H1 (cell line): Measurements from ENCODE around the gene TBC1D9B. TPM values are rescaled to one million over a fixed set of nuclear protein-coding genes. Genes with fewer than 3 reads are reported as not detected.

Source experiments
- CTCF ChIA-PET: fragments of 300-600 bp; sonication (Branson Sonifier 250); formaldehyde crosslinking; loops from one replicate; lab custom pipeline; 2021; ENCODE audit not compliant: partially characterized antibody; lab: Charles Lee
- POLR2A ChIA-PET: fragments of 300-600 bp; sonication (Branson Sonifier 250); formaldehyde crosslinking; loops from one replicate; lab custom pipeline; 2021; ENCODE audit warnings: inconsistent platforms; ENCODE audit not compliant: partially characterized antibody; lab: Charles Lee
- DNase-seq, 2 experiments: peaks; one replicate each; pipeline versions ENCODE4 v3.0.0 to v3.0.0-alpha.2; 2010 to 2022; ENCODE audit warnings: low spot score in 2 of 2, low read depth in 1 of 2, mixed read lengths in 1 of 2
- FAIRE-seq: peaks from 2 replicates; lab custom pipeline; 2011; peaks lifted over from hg19 to GRCh38; lab: Jason Lieb, UNC
- H2AFZ ChIP-seq: 2 replicates; pipeline ENCODE4 v1.8.1; 2012; ENCODE audit warnings: low read length, inconsistent platforms
- H2AK5ac ChIP-seq: 2 replicates; pipeline ENCODE4 v1.6.1; 2013; ENCODE audit warnings: low read depth, low read length
- H2BK120ac ChIP-seq: replicated peaks from 2 replicates; pipeline ENCODE3; 2013; ENCODE audit warnings: low read depth, low read length, inconsistent platforms
- H2BK12ac ChIP-seq: 2 replicates; pipeline ENCODE4 v1.6.1; 2013; ENCODE audit warnings: low read depth, low read length
- H2BK15ac ChIP-seq: 2 replicates; pipeline ENCODE4 v1.6.1; 2013; ENCODE audit warnings: low read length
- H2BK20ac ChIP-seq: 2 replicates; pipeline ENCODE4 v1.6.1; 2013; ENCODE audit warnings: low read length
- H2BK5ac ChIP-seq: 2 replicates; pipeline ENCODE4 v1.6.1; 2013; ENCODE audit warnings: low read depth, low read length
- H3K14ac ChIP-seq: 2 replicates; pipeline ENCODE4 v1.6.1; 2013; ENCODE audit warnings: inconsistent platforms; ENCODE audit not compliant: insufficient read length
- H3K18ac ChIP-seq: 2 replicates; pipeline ENCODE4 v1.6.1; 2013; ENCODE audit warnings: low read length; ENCODE audit errors: extremely low read depth
- H3K23ac ChIP-seq: 2 replicates; pipeline ENCODE4 v1.6.1; 2013; ENCODE audit warnings: inconsistent platforms; ENCODE audit not compliant: insufficient read length
- H3K23me2 ChIP-seq: 2 replicates; pipeline ENCODE4 v1.6.1; 2013; ENCODE audit warnings: low read depth, low read length
- H3K27ac ChIP-seq: 2 replicates; pipeline ENCODE4 v1.6.1; 2011; ENCODE audit warnings: low read depth, low read length, inconsistent platforms
- H3K27me3 ChIP-seq, 4 experiments: replicated peaks in 1 of 4; 1 replicate in 1 of 4; 2 replicates in 3 of 4; pipeline versions ENCODE4 v1.6.1 to v1.8.1; 2011 to 2013; ENCODE audit warnings: low read length in 3 of 4, mild to moderate bottlenecking in 3 of 4, inconsistent platforms in 2 of 4, mixed read lengths in 2 of 4, moderate library complexity in 1 of 4; ENCODE audit not compliant: control insufficient read depth in 3 of 4, insufficient read depth in 3 of 4; ENCODE audit errors: extremely low read depth in 1 of 4
- H3K36me3 ChIP-seq, 4 experiments: 2 replicates each; pipeline versions ENCODE4 v1.6.1 to v1.8.1; 2011 to 2013; ENCODE audit warnings: mild to moderate bottlenecking in 4 of 4, low read length in 3 of 4, moderate library complexity in 2 of 4, control low read depth in 1 of 4, inconsistent platforms in 1 of 4; ENCODE audit not compliant: insufficient read depth in 4 of 4, control insufficient read depth in 2 of 4
- H3K4ac ChIP-seq: replicated peaks from 2 replicates; pipeline ENCODE3; 2013; ENCODE audit warnings: low read length, low read depth, mixed read lengths, inconsistent platforms; ENCODE audit not compliant: insufficient read length
- H3K4me1 ChIP-seq, 4 experiments: replicated peaks in 1 of 4; 1 replicate in 1 of 4; 2 replicates in 3 of 4; pipeline versions ENCODE4 v1.6.1 to v1.8.1; 2011 to 2013; ENCODE audit warnings: low read length in 3 of 4, inconsistent platforms in 2 of 4, mixed read lengths in 1 of 4; ENCODE audit not compliant: insufficient read depth in 4 of 4, control insufficient read depth in 3 of 4
- H3K4me2 ChIP-seq, 2 experiments: 2 replicates each; pipeline versions ENCODE4 v1.6.1 to v1.8.1; 2011 to 2013; ENCODE audit warnings: low read depth in 2 of 2, low read length in 2 of 2, control low read depth in 1 of 2, inconsistent platforms in 1 of 2, mild to moderate bottlenecking in 1 of 2; ENCODE audit not compliant: insufficient read depth in 1 of 2
- H3K4me3 ChIP-seq, 4 experiments: fragments of 200-600, 300-600 bp in 1 of 4; sonication (generic), shearing (Covaris generic), sonication (Bioruptor Twin) in 1 of 4; 2 replicates each; pipeline versions ENCODE4 v1.5.1 to v1.8.1; 2011 to 2016; ENCODE audit warnings: low read length in 4 of 4, low read depth in 3 of 4, control low read depth in 2 of 4, inconsistent platforms in 2 of 4, mild to moderate bottlenecking in 2 of 4, mixed read lengths in 1 of 4, moderate library complexity in 1 of 4; ENCODE audit not compliant: insufficient read depth in 2 of 4; ENCODE audit errors: extremely low read depth in 1 of 4
- H3K56ac ChIP-seq: replicated peaks from 2 replicates; pipeline ENCODE3; 2013; ENCODE audit warnings: low read depth, mild to moderate bottlenecking, mixed read lengths, low read length, inconsistent platforms; ENCODE audit not compliant: insufficient read length
- H3K79me1 ChIP-seq: 2 replicates; pipeline ENCODE4 v1.6.1; 2013; ENCODE audit warnings: low read depth, low read length, control low read depth
- H3K79me2 ChIP-seq, 2 experiments: 2 replicates each; pipeline versions ENCODE4 v1.6.1 to v1.8.1; 2012 to 2013; ENCODE audit warnings: low read length in 2 of 2, mild to moderate bottlenecking in 2 of 2, inconsistent platforms in 1 of 2; ENCODE audit not compliant: insufficient read depth in 2 of 2, control insufficient read depth in 1 of 2
- H3K9ac ChIP-seq, 4 experiments: replicated peaks in 1 of 4; 1 replicate in 1 of 4; 2 replicates in 3 of 4; pipeline versions ENCODE4 v1.6.1 to v1.8.1; 2011 to 2013; ENCODE audit warnings: low read depth in 3 of 4, low read length in 3 of 4, control low read depth in 2 of 4, mild to moderate bottlenecking in 2 of 4, moderate library complexity in 2 of 4, inconsistent platforms in 1 of 4; ENCODE audit errors: extremely low read depth in 1 of 4
- H3K9me3 ChIP-seq, 2 experiments: 2 replicates each; pipeline versions ENCODE4 v1.6.1 to v1.8.1; 2012 to 2013; ENCODE audit warnings: mild to moderate bottlenecking in 2 of 2, moderate library complexity in 2 of 2, control low read depth in 1 of 2, inconsistent platforms in 1 of 2, low read depth in 1 of 2, low read length in 1 of 2, mixed read lengths in 1 of 2; ENCODE audit not compliant: insufficient read depth in 2 of 2
- H4K20me1 ChIP-seq, 2 experiments: replicated peaks in 1 of 2; 2 replicates each; pipeline versions ENCODE3 to v1.8.1; 2011 to 2013; ENCODE audit warnings: inconsistent platforms in 2 of 2, low read length in 2 of 2, mild to moderate bottlenecking in 1 of 2; ENCODE audit not compliant: insufficient read depth in 2 of 2, control insufficient read depth in 1 of 2
- H4K5ac ChIP-seq: 2 replicates; pipeline ENCODE4 v1.6.1; 2013; ENCODE audit warnings: low read length, low read depth, mixed read lengths, inconsistent platforms; ENCODE audit not compliant: insufficient read length
- H4K8ac ChIP-seq: 2 replicates; pipeline ENCODE4 v1.8.0; 2013; ENCODE audit warnings: mild to moderate bottlenecking, moderate library complexity, low read length, inconsistent platforms; ENCODE audit not compliant: insufficient read depth; ENCODE audit errors: extremely low read depth
- H4K91ac ChIP-seq: replicated peaks from 2 replicates; pipeline ENCODE3; 2013; ENCODE audit warnings: low read length, mixed read lengths, inconsistent platforms; ENCODE audit not compliant: insufficient read length
- RFX5 ChIP-seq: IDR thresholded peaks from 2 replicates; pipeline ENCODE4 v1.6.1; 2011; ENCODE audit warnings: low read depth, low read length, improper control_type of control experiment, borderline replicate concordance
- WGBS, 2 experiments: shearing (Covaris generic) in 1 of 2; methylation state at CpG; one replicate each; pipeline versions ENCODE4 v1.1.6 to v1.1.7; 2013 to 2015; ENCODE audit warnings: low lambda C conversion rate in 2 of 2, mixed read lengths in 2 of 2, inconsistent platforms in 1 of 2, low coverage in 1 of 2, missing lambda C conversion rate in 1 of 2; ENCODE audit not compliant: insufficient replicate concordance in 2 of 2, insufficient coverage in 1 of 2, insufficient read length in 1 of 2; ENCODE audit errors: extremely low coverage in 1 of 2, missing lambda C conversion rate in 1 of 2; 5-methylcytosine and 5-hydroxymethylcytosine counted together
- polyA plus RNA-seq, 7 experiments: library from polyadenylated mRNA; depleted of rRNA in 3 of 7; stranded (reverse) in 5 of 7; unstranded in 2 of 7; fragments of >200 nt in 5 of 7; fragments of 200-250 nt in 2 of 7; gene quantifications; 1 replicate in 5 of 7; 2 replicates in 1 of 7; 4 replicates in 1 of 7; pipeline versions ENCODE4 v1.2.1 to v1.2.3, GENCODE V29; 2011 to 2013; ENCODE audit warnings: missing spikeins in 2 of 7, mixed read lengths in 2 of 7
- total RNA-seq: library from RNA; stranded (reverse); fragmentation: NEBNext Ultra II Directional; extraction: Animal tissue kit (Norgen Biotek cat#: 25700); gene quantifications from 2 replicates; pipeline ENCODE4 v1.2.1, GENCODE V29; 2021

The TBC1D9B gene
- total and polyA plus RNA-seq, 2 of the 8 experiments (the other 6 are each of a cell fraction or from before 2014, with no cell fraction given), result 33.6 to 57.1 TPM

DNA sequence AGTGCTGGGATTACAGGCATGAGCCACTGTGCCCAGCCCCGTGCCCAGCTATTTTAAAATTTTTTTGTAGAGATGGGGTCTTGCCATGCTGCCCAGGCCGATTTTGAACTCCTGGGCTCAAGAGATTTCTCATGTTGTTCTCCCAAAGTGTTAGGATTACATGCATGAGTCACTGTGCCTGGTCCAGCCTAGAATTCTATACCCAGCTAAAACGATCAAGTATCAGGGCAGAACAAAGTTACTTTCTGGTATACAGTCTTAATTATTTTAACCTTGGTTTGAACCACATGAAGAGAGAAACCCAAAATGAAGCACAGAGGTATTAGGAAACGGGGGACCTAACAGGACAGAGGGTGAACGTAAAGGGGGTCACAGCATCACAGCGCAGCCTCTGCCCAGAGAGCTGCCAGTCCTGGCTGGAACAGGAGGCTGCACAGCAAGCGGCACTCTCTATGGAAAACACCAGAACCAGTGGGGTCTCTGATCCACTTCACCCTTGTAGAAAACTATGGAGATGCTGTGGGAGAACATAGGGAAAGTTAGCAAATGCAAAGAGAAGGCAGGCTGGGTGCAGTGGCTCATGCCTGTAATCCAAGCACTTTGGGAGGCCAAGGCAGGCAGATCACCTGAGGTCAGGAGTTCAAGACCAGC lies 76.8 kb downstream of the TBC1D9B start:
- no peak overlapping the region for H3K4me2 ChIP-seq
- H3K4ac ChIP-seq, result no peak overlapping the region
- no peak overlapping the region for H4K91ac ChIP-seq
- H2BK15ac ChIP-seq, result no peak overlapping the region
- no peak overlapping the region for H2BK20ac ChIP-seq
- H3K27me3 ChIP-seq, result no peaks in the 10 kb centered on the region
- H2BK120ac ChIP-seq, result no peak overlapping the region
- H3K23ac ChIP-seq, result no peak overlapping the region
- no peak for DNase-seq
- no peaks in the 10 kb centered on the region for H3K79me2 ChIP-seq
- CTCF ChIA-PET, result interaction anchor here (1.0 to 1.9 kb wide), 4 partner anchors 14 to 39 kb away, joined by 3 to 8 read pairs (median 4); no protein-coding TSS in a partner anchor
- peaks cover 0 to 5% of the 10 kb centered on the region in 2 experiments for H4K20me1 ChIP-seq
- H3K14ac ChIP-seq, result no peak overlapping the region
- H3K23me2 ChIP-seq, result no peaks in the 10 kb centered on the region
- POLR2A ChIA-PET, result interaction anchor here (1.1 to 5.7 kb wide), 6 partner anchors 7 to 37 kb away, joined by 3 to 47 read pairs (median 5); partner anchors contain the start of gene SQSTM1
- no peak for TF ChIP-seq RFX5
- H3K9ac ChIP-seq, result no peak overlapping the region
- no peak overlapping the region for H2AK5ac ChIP-seq
- WGBS, 2 experiments, result 92% methylated on average over 7 of the region's 7 CpGs; no CpG with 5 or more reads in 1 of the 2 experiments
- no peak overlapping the region; the same call in 1 of the 2 replicates for H4K8ac ChIP-seq
- no peak overlapping the region for H3K56ac ChIP-seq
- no peak for FAIRE-seq
- no peaks in the 10 kb centered on the region; a peak in 1 of 4 replicates for H3K9me3 ChIP-seq
- no peak overlapping the region for H2BK12ac ChIP-seq
- H3K4me1 ChIP-seq, result peaks cover 0 to 3% (median 1%) of the 10 kb centered on the region in 4 experiments; a peak in 4 of 7 replicates
- H3K36me3 ChIP-seq, result peaks cover 23 to 67% (median 47%) of the 10 kb centered on the region in 4 experiments
- H3K18ac ChIP-seq, result no peak overlapping the region
- no peak overlapping the region for H2AFZ ChIP-seq
- no peak overlapping the region for H3K27ac ChIP-seq
- H4K5ac ChIP-seq, result no peak overlapping the region
- no peak overlapping the region; a peak in 1 of 8 replicates for H3K4me3 ChIP-seq
- no peak overlapping the region for H2BK5ac ChIP-seq
- no peaks in the 10 kb centered on the region; the same call in 1 of the 2 replicates for H3K79me1 ChIP-seq
